Measurements from ENCODE around the gene PDCD11.
"Not testable (repeated sequence)": the region's sequence is repeated elsewhere in the genome, so short reads cannot be mapped to it uniquely, and the experiment has no call there.

Gene PDCD11

GRCh38 chr10:103396067-103396788 lies at the start of gene PDCD11, which contains the start of gene ATP5MK:
PDCD11 (plus strand) TSS chr10:103396626; CDS start chr10:103398427, 1,801 bp downstream.
ATP5MK (minus strand) TSS chr10:103396475; CDS start chr10:103392457, 4,018 bp downstream.
- peak; percentile 88 for DNase-seq

- no peak for DNase-seq
Measured at GRCh38 chr10:103350175-103350516, 46.3 kb upstream of the PDCD11 start.

GRCh38 chr10:103350517-103351260 lies 45.7 kb upstream of the PDCD11 start, which contains the start of gene PCGF6:
PCGF6 (minus strand) TSS chr10:103351140; CDS start chr10:103351066, 74 bp downstream.
- peak; percentile 36 for DNase-seq

GRCh38 chr10:103353281-103353680 lies 43.1 kb upstream of the PDCD11 start:
- DNase-seq = no peak

GRCh38 chr10:103354567-103354966 lies 41.9 kb upstream of the PDCD11 start:
- DNase-seq = not testable (repeated sequence)

GRCh38 chr10:103355906-103356599 lies 40.4 kb upstream of the PDCD11 start:
- no peak for DNase-seq

GRCh38 chr10:103359493-103359892 lies 36.9 kb upstream of the PDCD11 start:
- not testable (repeated sequence) for DNase-seq

- DNase-seq = not testable (repeated sequence)
Measured at GRCh38 chr10:103360791-103361190, 35.6 kb upstream of the PDCD11 start.

- DNase-seq = no peak
Measured at GRCh38 chr10:103367379-103367781, 29.0 kb upstream of the PDCD11 start.

- DNase-seq = peak; percentile 77
Measured at GRCh38 chr10:103367782-103368518, 28.5 kb upstream of the PDCD11 start, which contains the start of gene TAF5. TAF5 (plus strand) TSS chr10:103367976; CDS start chr10:103367990, 14 bp downstream.

- DNase-seq = no peak
Measured at GRCh38 chr10:103373544-103373943, 22.9 kb upstream of the PDCD11 start.

- no peak for DNase-seq
Measured at GRCh38 chr10:103374263-103374662, 22.2 kb upstream of the PDCD11 start.

- DNase-seq = no peak
Measured at GRCh38 chr10:103382769-103383168, 13.7 kb upstream of the PDCD11 start.

- DNase-seq = no peak
Measured at GRCh38 chr10:103394180-103394579, 2.2 kb upstream of the PDCD11 start.

GRCh38 chr10:103395754-103396066 lies 716 bp upstream of the PDCD11 start:
- no peak for DNase-seq

GRCh38 chr10:103396789-103397087 lies 312 bp downstream of the PDCD11 start:
- no peak for DNase-seq

GRCh38 chr10:103397191-103397825 lies 882 bp downstream of the PDCD11 start:
- no peak for DNase-seq

- no peak for DNase-seq
Measured at GRCh38 chr10:103413564-103413963, 17.1 kb downstream of the PDCD11 start.

GRCh38 chr10:103415581-103415980 lies 19.2 kb downstream of the PDCD11 start:
- DNase-seq = no peak

- DNase-seq = peak; percentile 4
Measured at GRCh38 chr10:103416436-103417147, 20.2 kb downstream of the PDCD11 start.

GRCh38 chr10:103417148-103417469 lies 20.7 kb downstream of the PDCD11 start:
- DNase-seq = not testable (repeated sequence)

GRCh38 chr10:103417601-103418000 lies 21.2 kb downstream of the PDCD11 start:
- no peak for DNase-seq
